CD14-positive monocyte (primary cell): ENCODE data around the gene CORO2A. TPM values are rescaled to one million over a fixed set of nuclear protein-coding genes. Genes with fewer than 3 reads are reported as not detected.
A peak's percentile ranks its signal among the peaks of the same experiment; 100 is the strongest.
"Not testable (repeated sequence)": the region's sequence is repeated elsewhere in the genome, so short reads cannot be mapped to it uniquely, and the experiment has no call there.

Experiments used
- DNase-seq, 3 donors: peaks; one replicate each; pipeline ENCODE4 v3.0.0-alpha.2; 2011 to 2022
- H2AFZ ChIP-seq: 2 replicates; pipeline ENCODE4 v1.6.0; 2012; ENCODE audit warnings: mild to moderate bottlenecking, low read depth, low read length, inconsistent platforms; ENCODE audit not compliant: insufficient read depth, poor library complexity, severe bottlenecking
- H3K27ac ChIP-seq, 2 donors: 1 replicate in 1 of 2; 2 replicates in 1 of 2; pipeline ENCODE4 v1.5.1; 2012 to 2013; ENCODE audit warnings: low read length in 2 of 2, control low read depth in 1 of 2, inconsistent platforms in 1 of 2, low read depth in 1 of 2, mild to moderate bottlenecking in 1 of 2
- H3K27me3 ChIP-seq, 2 donors: one replicate each; pipeline versions ENCODE4 v1.6.0 to v1.6.1; 2011 to 2013; ENCODE audit warnings: low read length in 2 of 2; ENCODE audit not compliant: control insufficient read depth in 2 of 2, insufficient read depth in 2 of 2
- H3K36me3 ChIP-seq, 2 donors: replicated peaks in 1 of 2; 1 replicate in 1 of 2; 2 replicates in 1 of 2; pipeline versions ENCODE4 v1.5.1 to v1.6.1; 2012 to 2013; ENCODE audit warnings: low read length in 2 of 2, control low read depth in 1 of 2, inconsistent platforms in 1 of 2, mild to moderate bottlenecking in 1 of 2; ENCODE audit not compliant: insufficient read depth in 2 of 2, control insufficient read depth in 1 of 2
- H3K4me1 ChIP-seq, 2 donors: 1 replicate in 1 of 2; 2 replicates in 1 of 2; pipeline versions ENCODE4 v1.5.1 to v1.6.1; 2012 to 2013; ENCODE audit warnings: low read length in 2 of 2, control low read depth in 1 of 2, inconsistent platforms in 1 of 2, mild to moderate bottlenecking in 1 of 2, moderate library complexity in 1 of 2; ENCODE audit not compliant: insufficient read depth in 2 of 2, control insufficient read depth in 1 of 2
- H3K4me2 ChIP-seq: replicated peaks from 2 replicates; pipeline ENCODE3; 2012; ENCODE audit warnings: low read length, moderate library complexity, mild to moderate bottlenecking; ENCODE audit not compliant: poor library complexity, severe bottlenecking; ENCODE audit errors: extremely low read depth
- H3K4me3 ChIP-seq, 3 experiments: fragments of 200-600 bp in 1 of 3; sonication (generic) in 1 of 3; replicated peaks in 1 of 3; 1 replicate in 2 of 3; 2 replicates in 1 of 3; pipeline ENCODE4 v1.5.1; 2011 to 2013; ENCODE audit warnings: low read length in 3 of 3, mild to moderate bottlenecking in 3 of 3, control low read depth in 2 of 3, low read depth in 2 of 3, inconsistent platforms in 1 of 3, moderate library complexity in 1 of 3
- H3K79me2 ChIP-seq: 2 replicates; pipeline ENCODE4 v1.6.0; 2012; ENCODE audit warnings: mild to moderate bottlenecking, control low read depth, inconsistent platforms, low read length, moderate library complexity; ENCODE audit not compliant: insufficient read depth
- H3K9ac ChIP-seq: 2 replicates; pipeline ENCODE4 v1.6.0; 2017; ENCODE audit warnings: low read length, mild to moderate bottlenecking; ENCODE audit not compliant: insufficient read depth, poor library complexity, severe bottlenecking
- H3K9me3 ChIP-seq, 2 donors: replicated peaks in 1 of 2; 1 replicate in 1 of 2; 2 replicates in 1 of 2; pipeline versions ENCODE4 v1.5.1 to v1.6.1; 2012 to 2013; ENCODE audit warnings: low read length in 2 of 2, control low read depth in 1 of 2; ENCODE audit not compliant: control insufficient read depth in 1 of 2, insufficient read depth in 1 of 2
- H4K20me1 ChIP-seq: 2 replicates; pipeline ENCODE4 v1.6.0; 2012; ENCODE audit warnings: mild to moderate bottlenecking, low read length, control low read depth, moderate library complexity; ENCODE audit not compliant: insufficient read depth
- H3K27ac Mint-ChIP-seq, 7 donors: one replicate each; pipeline ENCODE4 v1.8.0; 2020; ENCODE audit warnings: mild to moderate bottlenecking in 7 of 7, mixed read lengths in 7 of 7, moderate library complexity in 6 of 7, inconsistent platforms in 2 of 7
- H3K27me3 Mint-ChIP-seq, 3 donors: one replicate each; pipeline ENCODE4 v1.8.0; 2021 to 2022; ENCODE audit warnings: low read depth in 3 of 3, mild to moderate bottlenecking in 3 of 3, mixed read lengths in 3 of 3, moderate library complexity in 3 of 3, inconsistent platforms in 1 of 3
- H3K36me3 Mint-ChIP-seq, 2 donors: one replicate each; pipeline ENCODE4 v1.8.0; 2020; ENCODE audit warnings: mixed read lengths in 2 of 2, inconsistent platforms in 1 of 2, mild to moderate bottlenecking in 1 of 2
- H3K4me1 Mint-ChIP-seq: one replicate; pipeline ENCODE4 v1.8.0; 2020; ENCODE audit warnings: mild to moderate bottlenecking, mixed read lengths
- H3K4me3 Mint-ChIP-seq, 2 donors: one replicate each; pipeline ENCODE4 v1.8.0; 2020; ENCODE audit warnings: mild to moderate bottlenecking in 2 of 2, mixed read lengths in 2 of 2, moderate library complexity in 1 of 2
- H3K9me3 Mint-ChIP-seq, 7 donors: one replicate each; pipeline ENCODE4 v1.8.0; 2020 to 2022; ENCODE audit warnings: mixed read lengths in 7 of 7, mild to moderate bottlenecking in 6 of 7, moderate library complexity in 6 of 7, inconsistent platforms in 2 of 7
- WGBS: methylation state at CpG from one replicate; pipeline ENCODE4 v1.1.5; 2013; ENCODE audit warnings: missing lambda C conversion rate; ENCODE audit not compliant: insufficient coverage; 5-methylcytosine and 5-hydroxymethylcytosine counted together
- intact Hi-C, 2 donors: fragments of 100-400 bp; cut with micrococcal nuclease; formaldehyde crosslinking; loops; one replicate each; pipeline versions ENCODE4 v1.15.0 to v1.15.1; 2023
- polyA plus RNA-seq, 3 donors: library from polyadenylated mRNA; depleted of rRNA in 1 of 3; unstranded in 2 of 3; stranded (reverse) in 1 of 3; fragments of 300-500 nt in 2 of 3; fragments of >200 nt in 1 of 3; fragmentation: Illumina TruSeq in 2 of 3; gene quantifications; 1 replicate in 2 of 3; 2 replicates in 1 of 3; pipeline ENCODE4 v1.2.3, GENCODE V29; 2012 to 2021
- TF ChIP-seq, protein P1 (sequence below): fragments of 200-600 bp; IDR thresholded peaks from one replicate; pipeline ENCODE4 v1.8.0; 2022; ENCODE audit warnings: antibody characterized with exemption, mild to moderate bottlenecking

Gene CORO2A
- polyA plus RNA-seq, 3 donors: 1.2 to 3.5 (median 2.1) TPM

DNA sequence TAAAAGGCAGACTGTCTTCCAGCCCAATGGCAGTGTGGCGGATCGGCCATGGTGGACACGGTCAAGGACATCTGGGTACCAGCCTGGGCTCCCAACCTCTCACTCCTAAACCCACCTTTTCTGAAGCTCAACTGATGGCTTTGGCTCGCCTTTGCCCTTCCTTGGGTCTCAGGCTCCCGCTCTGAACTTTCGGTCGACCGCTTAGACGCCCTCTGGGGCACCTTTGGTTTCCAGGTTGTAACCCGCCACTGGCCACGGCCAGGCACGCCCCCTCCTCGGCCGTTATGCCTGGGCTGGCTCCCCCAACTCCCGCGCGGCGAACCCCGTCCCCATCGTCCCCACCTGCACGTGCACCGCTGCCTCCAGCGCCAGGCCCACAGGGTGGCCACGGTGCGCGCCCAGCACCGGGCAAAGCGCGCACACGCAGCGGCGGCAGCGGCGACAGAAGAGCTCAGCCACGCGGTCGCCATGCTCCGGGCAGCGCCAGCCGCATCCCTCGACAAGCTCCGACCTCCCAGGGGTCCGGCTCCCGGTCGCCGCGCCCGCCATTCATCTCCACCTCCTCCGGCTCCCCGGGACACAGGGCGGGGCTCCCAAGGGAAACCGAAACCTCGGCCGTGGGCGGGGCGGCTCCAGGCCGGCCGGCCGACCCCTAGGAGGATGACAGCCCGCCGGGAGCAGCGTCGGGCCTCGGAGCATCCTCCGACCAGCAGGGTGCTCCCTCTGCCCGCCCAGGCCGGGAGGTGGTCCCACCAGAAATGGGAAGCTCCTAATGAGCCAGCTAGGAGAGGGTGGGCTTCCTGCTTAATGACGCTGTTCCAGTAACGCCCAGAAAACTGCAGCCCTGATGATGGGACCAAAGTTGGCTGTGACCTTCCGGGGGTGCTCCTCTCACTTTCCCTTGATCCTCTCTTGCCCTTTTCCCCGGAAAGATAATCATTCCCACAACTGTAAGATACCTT is 73.5 kb downstream of the CORO2A start, which contains the start of gene TRIM14:
Gene TRIM14, minus strand, starts transcription at position 583 of the 962 bp plus-strand sequence. Its CDS starts 34 bp downstream, at position 549.
- H3K27me3 ChIP-seq: no peaks in the 10 kb centered on the region
- peaks cover 6 to 22% of the 10 kb centered on the region in 2 donors for H3K36me3 Mint-ChIP-seq
- H3K9ac ChIP-seq: peak within 1 kb of the TSS; percentile 78
- H4K20me1 ChIP-seq: no peaks in the 10 kb centered on the region
- peak within 1 kb of the TSS; percentile 86 to 93 for H3K4me3 Mint-ChIP-seq
- WGBS: under 1% methylated on average over 71 of the region's 71 CpGs
- peaks cover 0 to 3% (median 0%) of the 10 kb centered on the region in 7 donors for H3K9me3 Mint-ChIP-seq
- H3K4me2 ChIP-seq: peak within 1 kb of the TSS; percentile 93
- H2AFZ ChIP-seq: peak within 1 kb of the TSS; percentile 92
- H3K27ac ChIP-seq: peak within 1 kb of the TSS; percentile 87 to 89
- peak within 1 kb of the TSS; percentile 94 to 98 (median 96) for H3K27ac Mint-ChIP-seq
- peak within 1 kb of the TSS; percentile 68 to 89 (median 72) for H3K4me3 ChIP-seq
- no peaks in the 10 kb centered on the region for H3K9me3 ChIP-seq
- TF ChIP-seq, protein P1, sequence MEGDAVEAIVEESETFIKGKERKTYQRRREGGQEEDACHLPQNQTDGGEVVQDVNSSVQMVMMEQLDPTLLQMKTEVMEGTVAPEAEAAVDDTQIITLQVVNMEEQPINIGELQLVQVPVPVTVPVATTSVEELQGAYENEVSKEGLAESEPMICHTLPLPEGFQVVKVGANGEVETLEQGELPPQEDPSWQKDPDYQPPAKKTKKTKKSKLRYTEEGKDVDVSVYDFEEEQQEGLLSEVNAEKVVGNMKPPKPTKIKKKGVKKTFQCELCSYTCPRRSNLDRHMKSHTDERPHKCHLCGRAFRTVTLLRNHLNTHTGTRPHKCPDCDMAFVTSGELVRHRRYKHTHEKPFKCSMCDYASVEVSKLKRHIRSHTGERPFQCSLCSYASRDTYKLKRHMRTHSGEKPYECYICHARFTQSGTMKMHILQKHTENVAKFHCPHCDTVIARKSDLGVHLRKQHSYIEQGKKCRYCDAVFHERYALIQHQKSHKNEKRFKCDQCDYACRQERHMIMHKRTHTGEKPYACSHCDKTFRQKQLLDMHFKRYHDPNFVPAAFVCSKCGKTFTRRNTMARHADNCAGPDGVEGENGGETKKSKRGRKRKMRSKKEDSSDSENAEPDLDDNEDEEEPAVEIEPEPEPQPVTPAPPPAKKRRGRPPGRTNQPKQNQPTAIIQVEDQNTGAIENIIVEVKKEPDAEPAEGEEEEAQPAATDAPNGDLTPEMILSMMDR: no peak
- H3K4me1 ChIP-seq: peaks cover 40 to 43% of the 10 kb centered on the region in 2 donors
- peaks cover 0 to 8% of the 10 kb centered on the region in 2 donors for H3K36me3 ChIP-seq
- peaks cover 54% of the 10 kb centered on the region for H3K4me1 Mint-ChIP-seq
- intact Hi-C loops: loop anchor here in 1 of 2 donors (10.0 kb wide), 1 partner anchor 136 kb away; the partner anchor contains the start of gene TBC1D2
- H3K79me2 ChIP-seq: peaks cover 54% of the 10 kb centered on the region
- H3K27me3 Mint-ChIP-seq: no peaks in the 10 kb centered on the region
- peak; percentile 43 to 50 (median 46) for DNase-seq

DNA sequence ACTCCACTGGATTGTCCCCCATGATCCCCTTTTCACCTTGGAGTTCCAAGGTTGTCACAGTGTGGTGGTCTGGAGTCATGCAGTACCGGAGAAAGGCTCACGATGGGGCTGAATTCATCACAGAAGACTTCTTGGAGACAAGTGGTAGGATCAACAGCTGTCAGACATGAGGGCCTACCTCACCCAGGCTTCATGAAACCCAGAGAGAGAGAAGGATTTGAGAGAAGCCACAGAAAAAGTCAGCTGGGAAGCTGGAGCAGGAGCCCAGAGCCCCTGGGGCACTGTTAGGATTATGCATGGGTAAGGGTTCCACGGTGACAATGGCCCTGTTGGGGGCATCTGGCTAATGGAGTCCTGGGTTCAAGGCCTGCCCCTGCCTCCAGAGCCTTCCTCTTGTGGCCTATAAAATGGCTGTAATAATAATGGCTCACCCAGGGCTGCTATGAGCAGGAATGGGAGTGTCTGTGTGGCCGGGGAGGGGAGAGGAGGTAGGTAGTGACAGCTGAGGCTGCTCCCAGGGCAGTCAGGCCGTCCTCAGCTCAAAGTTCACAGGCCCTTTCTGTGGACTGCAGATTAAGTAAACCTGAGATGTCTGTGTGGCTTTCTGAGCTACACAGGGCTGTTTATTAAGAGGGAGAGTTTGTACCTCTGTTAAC is 74.3 kb downstream of the CORO2A start:
- peak overlapping the region; percentile 92 for H2AFZ ChIP-seq
- TF ChIP-seq, protein P1: peak; percentile 62
- H3K4me1 ChIP-seq: peaks cover 43 to 48% of the 10 kb centered on the region in 2 donors

DNA sequence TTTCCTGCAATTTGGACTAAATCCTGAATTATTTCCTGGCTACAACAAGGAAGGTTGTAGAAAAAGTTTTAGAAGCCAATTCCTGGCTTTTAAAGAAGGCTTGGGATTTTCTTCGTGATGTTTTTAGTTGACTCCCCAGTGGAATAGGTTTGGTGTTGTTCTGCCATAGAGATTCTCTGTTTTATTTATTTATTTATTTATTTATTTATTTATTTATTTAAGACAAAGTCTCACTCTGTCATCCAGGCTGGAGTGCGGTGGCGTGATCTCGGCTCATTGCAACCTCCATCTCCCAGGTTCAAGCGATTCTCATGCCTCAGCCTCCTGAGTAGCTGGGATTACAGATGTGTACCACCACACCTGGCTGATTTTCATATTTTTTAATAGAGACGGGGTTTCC is 75.3 kb downstream of the CORO2A start:
- not testable (repeated sequence) for H3K36me3 ChIP-seq, H3K27me3 Mint-ChIP-seq, H3K4me2 ChIP-seq, H3K4me3 Mint-ChIP-seq, H3K27me3 ChIP-seq, H3K9me3 Mint-ChIP-seq, H4K20me1 ChIP-seq, H2AFZ ChIP-seq, DNase-seq, H3K4me3 ChIP-seq, H3K9ac ChIP-seq, H3K9me3 ChIP-seq
- Mint-ChIP-seq H3K27ac (peak overlapping the region in 5 of 7 donors; percentile 76 to 96 (median 94)), H3K36me3 (peaks cover 5 to 13% of the 10 kb centered on the region in 2 donors), H3K4me1 (peaks cover 56% of the 10 kb centered on the region)
- intact Hi-C loops: loop anchor here in 1 of 2 donors (10.0 kb wide), 1 partner anchor 138 kb away; the partner anchor contains the start of gene TBC1D2
- Histone ChIP-seq H3K4me1 (peaks cover 52 to 58% of the 10 kb centered on the region in 2 donors), H3K27ac (peak overlapping the region in 1 of 2 donors; percentile 87), H3K79me2 (peaks cover 68% of the 10 kb centered on the region)
- WGBS: 83% methylated on average over 1 of the region's 6 CpGs

More for the DNA sequence above, 74.3 kb downstream of the CORO2A start:
- H3K9ac ChIP-seq: peak overlapping the region; percentile 78
- H4K20me1 ChIP-seq: no peaks in the 10 kb centered on the region
- peak overlapping the region; percentile 68 to 89 (median 72) for H3K4me3 ChIP-seq
- H3K79me2 ChIP-seq: peaks cover 62% of the 10 kb centered on the region
- no peaks in the 10 kb centered on the region for H3K27me3 ChIP-seq
- H3K4me2 ChIP-seq: peak overlapping the region; percentile 93
- Mint-ChIP-seq H3K9me3 (peaks cover 0 to 3% (median 0%) of the 10 kb centered on the region in 7 donors), H3K27me3 (no peaks in the 10 kb centered on the region), H3K4me3 (peak overlapping the region; percentile 86 to 93), H3K36me3 (peaks cover 6 to 18% of the 10 kb centered on the region in 2 donors), H3K4me1 (peaks cover 54% of the 10 kb centered on the region), H3K27ac (peak overlapping the region; percentile 94 to 98 (median 96))
- H3K9me3 ChIP-seq: no peaks in the 10 kb centered on the region
- peaks cover 0 to 8% of the 10 kb centered on the region in 2 donors for H3K36me3 ChIP-seq
- WGBS: 18% methylated on average over 3 of the region's 5 CpGs
- intact Hi-C loops: loop anchor here in 1 of 2 donors (10.0 kb wide), 1 partner anchor 137 kb away; the partner anchor contains the start of gene TBC1D2
- peak overlapping the region; percentile 87 to 89 for H3K27ac ChIP-seq
- peak in 2 of 3 donors; percentile 48 to 51 for DNase-seq
